ENCODE measurements around the gene CFAP61. TPM values are rescaled to one million over a fixed set of nuclear protein-coding genes. Genes with fewer than 3 reads are reported as not detected.

CFAP61 gene
- total RNA-seq, 1 experiment from 2014 or later = 0.61 TPM

DNA sequence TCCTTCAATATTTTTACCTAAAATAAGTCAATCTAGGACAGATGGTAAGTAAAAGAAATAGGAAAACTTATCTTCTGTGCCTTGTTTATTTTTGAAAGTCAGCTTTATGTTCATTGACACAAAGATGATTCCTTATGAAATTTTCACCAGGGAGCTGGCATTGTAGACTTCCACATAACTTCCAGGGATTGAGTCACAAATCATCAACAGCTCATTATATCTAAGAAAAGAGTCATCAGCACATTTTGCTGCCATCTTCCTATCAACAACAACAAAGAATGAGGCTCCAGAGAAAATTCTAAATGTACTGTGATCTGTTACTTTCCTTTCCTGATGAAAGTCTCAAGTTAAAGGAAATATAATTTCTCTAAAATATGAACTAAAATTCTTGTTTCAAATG, 48.5 kb downstream of the CFAP61 start:
- H3K27ac Mint-ChIP-seq = no peak overlapping the region
- CTCF ChIA-PET = interaction anchor here (0.7 kb wide), 1 partner anchor 719 kb away, joined by 3 read pairs; no protein-coding TSS in a partner anchor
- POLR2A ChIA-PET = no interaction called here

DNA sequence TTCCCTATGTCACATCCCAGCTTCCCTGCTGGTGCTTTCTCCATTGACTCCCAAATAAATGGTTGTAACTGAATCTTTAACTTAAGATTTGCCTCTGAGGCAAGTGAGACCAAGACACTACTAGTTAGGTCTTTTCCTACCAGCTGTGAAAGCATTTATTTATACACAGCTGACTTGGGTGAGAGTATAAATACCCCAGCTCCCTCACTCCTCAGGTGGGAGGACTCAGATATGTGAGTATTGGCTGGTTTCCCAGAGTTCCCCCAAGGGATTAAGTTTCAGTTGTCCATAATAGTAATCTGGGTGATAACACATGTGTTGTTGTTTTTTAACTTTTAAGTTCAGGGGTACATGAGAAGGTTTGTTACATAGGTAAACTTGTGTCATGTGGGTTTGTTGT, 49.8 kb downstream of the CFAP61 start:
- DNase-seq (ENCODE audit: low spot score) (no peak), ATAC-seq (no peak)
- POLR2A ChIA-PET = no interaction called here
- CTCF ChIA-PET = interaction anchor here (1.0 to 1.5 kb wide), 2 partner anchors 85 to 492 kb away, joined by 4 to 6 read pairs; no protein-coding TSS in a partner anchor
- peaks cover 12% of the 10 kb centered on the region for H3K4me1 Mint-ChIP-seq
- no peak overlapping the region for H3K27ac Mint-ChIP-seq
- H3K27me3 Mint-ChIP-seq (ENCODE audit: low read depth) = no peaks in the 10 kb centered on the region; the same call in 1 of the 2 replicates
- H3K4me3 Mint-ChIP-seq = no peak overlapping the region
- no peaks in the 10 kb centered on the region for H3K36me3 Mint-ChIP-seq
- no peaks in the 10 kb centered on the region for H3K9me3 Mint-ChIP-seq
- TF ChIP-seq, protein P1, sequence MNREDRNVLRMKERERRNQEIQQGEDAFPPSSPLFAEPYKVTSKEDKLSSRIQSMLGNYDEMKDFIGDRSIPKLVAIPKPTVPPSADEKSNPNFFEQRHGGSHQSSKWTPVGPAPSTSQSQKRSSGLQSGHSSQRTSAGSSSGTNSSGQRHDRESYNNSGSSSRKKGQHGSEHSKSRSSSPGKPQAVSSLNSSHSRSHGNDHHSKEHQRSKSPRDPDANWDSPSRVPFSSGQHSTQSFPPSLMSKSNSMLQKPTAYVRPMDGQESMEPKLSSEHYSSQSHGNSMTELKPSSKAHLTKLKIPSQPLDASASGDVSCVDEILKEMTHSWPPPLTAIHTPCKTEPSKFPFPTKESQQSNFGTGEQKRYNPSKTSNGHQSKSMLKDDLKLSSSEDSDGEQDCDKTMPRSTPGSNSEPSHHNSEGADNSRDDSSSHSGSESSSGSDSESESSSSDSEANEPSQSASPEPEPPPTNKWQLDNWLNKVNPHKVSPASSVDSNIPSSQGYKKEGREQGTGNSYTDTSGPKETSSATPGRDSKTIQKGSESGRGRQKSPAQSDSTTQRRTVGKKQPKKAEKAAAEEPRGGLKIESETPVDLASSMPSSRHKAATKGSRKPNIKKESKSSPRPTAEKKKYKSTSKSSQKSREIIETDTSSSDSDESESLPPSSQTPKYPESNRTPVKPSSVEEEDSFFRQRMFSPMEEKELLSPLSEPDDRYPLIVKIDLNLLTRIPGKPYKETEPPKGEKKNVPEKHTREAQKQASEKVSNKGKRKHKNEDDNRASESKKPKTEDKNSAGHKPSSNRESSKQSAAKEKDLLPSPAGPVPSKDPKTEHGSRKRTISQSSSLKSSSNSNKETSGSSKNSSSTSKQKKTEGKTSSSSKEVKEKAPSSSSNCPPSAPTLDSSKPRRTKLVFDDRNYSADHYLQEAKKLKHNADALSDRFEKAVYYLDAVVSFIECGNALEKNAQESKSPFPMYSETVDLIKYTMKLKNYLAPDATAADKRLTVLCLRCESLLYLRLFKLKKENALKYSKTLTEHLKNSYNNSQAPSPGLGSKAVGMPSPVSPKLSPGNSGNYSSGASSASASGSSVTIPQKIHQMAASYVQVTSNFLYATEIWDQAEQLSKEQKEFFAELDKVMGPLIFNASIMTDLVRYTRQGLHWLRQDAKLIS (CRISPR knock-in tag; IDR thresholded peaks at IDR 0.05; ENCODE audit: borderline replicate concordance) = no peak
- TF ChIP-seq, protein P2, sequence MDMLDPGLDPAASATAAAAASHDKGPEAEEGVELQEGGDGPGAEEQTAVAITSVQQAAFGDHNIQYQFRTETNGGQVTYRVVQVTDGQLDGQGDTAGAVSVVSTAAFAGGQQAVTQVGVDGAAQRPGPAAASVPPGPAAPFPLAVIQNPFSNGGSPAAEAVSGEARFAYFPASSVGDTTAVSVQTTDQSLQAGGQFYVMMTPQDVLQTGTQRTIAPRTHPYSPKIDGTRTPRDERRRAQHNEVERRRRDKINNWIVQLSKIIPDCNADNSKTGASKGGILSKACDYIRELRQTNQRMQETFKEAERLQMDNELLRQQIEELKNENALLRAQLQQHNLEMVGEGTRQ (CRISPR knock-in tag; IDR thresholded peaks at IDR 0.05) = no peak

More for the DNA sequence above, 48.5 kb downstream of the CFAP61 start:
- H3K4me3 Mint-ChIP-seq = no peak overlapping the region
- ATAC-seq (no peak), DNase-seq (ENCODE audit: low spot score) (no peak)
- H3K36me3 Mint-ChIP-seq = no peaks in the 10 kb centered on the region
- H3K4me1 Mint-ChIP-seq = no peaks in the 10 kb centered on the region
- TF ChIP-seq, protein P3, sequence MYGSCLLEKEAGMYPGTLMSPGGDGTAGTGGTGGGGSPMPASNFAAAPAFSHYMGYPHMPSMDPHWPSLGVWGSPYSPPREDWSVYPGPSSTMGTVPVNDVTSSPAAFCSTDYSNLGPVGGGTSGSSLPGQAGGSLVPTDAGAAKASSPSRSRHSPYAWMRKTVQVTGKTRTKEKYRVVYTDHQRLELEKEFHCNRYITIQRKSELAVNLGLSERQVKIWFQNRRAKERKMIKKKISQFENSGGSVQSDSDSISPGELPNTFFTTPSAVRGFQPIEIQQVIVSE (CRISPR knock-in tag; IDR thresholded peaks at IDR 0.05; ENCODE audit: borderline replicate concordance) = no peak
- TF ChIP-seq, protein P4, sequence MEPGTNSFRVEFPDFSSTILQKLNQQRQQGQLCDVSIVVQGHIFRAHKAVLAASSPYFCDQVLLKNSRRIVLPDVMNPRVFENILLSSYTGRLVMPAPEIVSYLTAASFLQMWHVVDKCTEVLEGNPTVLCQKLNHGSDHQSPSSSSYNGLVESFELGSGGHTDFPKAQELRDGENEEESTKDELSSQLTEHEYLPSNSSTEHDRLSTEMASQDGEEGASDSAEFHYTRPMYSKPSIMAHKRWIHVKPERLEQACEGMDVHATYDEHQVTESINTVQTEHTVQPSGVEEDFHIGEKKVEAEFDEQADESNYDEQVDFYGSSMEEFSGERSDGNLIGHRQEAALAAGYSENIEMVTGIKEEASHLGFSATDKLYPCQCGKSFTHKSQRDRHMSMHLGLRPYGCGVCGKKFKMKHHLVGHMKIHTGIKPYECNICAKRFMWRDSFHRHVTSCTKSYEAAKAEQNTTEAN (CRISPR knock-in tag; IDR thresholded peaks at IDR 0.05) = no peak
- TF ChIP-seq, protein P5, sequence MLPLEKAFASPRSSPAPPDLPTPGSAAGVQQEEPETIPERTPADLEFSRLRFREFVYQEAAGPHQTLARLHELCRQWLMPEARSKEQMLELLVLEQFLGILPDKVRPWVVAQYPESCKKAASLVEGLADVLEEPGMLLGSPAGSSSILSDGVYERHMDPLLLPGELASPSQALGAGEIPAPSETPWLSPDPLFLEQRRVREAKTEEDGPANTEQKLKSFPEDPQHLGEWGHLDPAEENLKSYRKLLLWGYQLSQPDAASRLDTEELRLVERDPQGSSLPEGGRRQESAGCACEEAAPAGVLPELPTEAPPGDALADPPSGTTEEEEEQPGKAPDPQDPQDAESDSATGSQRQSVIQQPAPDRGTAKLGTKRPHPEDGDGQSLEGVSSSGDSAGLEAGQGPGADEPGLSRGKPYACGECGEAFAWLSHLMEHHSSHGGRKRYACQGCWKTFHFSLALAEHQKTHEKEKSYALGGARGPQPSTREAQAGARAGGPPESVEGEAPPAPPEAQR (CRISPR knock-in tag; IDR thresholded peaks at IDR 0.05) = no peak
- TF ChIP-seq, protein P6, sequence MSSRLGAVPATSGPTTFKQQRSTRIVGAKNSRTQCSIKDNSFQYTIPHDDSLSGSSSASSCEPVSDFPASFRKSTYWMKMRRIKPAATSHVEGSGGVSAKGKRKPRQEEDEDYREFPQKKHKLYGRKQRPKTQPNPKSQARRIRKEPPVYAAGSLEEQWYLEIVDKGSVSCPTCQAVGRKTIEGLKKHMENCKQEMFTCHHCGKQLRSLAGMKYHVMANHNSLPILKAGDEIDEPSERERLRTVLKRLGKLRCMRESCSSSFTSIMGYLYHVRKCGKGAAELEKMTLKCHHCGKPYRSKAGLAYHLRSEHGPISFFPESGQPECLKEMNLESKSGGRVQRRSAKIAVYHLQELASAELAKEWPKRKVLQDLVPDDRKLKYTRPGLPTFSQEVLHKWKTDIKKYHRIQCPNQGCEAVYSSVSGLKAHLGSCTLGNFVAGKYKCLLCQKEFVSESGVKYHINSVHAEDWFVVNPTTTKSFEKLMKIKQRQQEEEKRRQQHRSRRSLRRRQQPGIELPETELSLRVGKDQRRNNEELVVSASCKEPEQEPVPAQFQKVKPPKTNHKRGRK (CRISPR knock-in tag; IDR thresholded peaks at IDR 0.05; ENCODE audit: borderline replicate concordance) = no peak
- TF ChIP-seq ZNF317 (CRISPR knock-in tag; IDR thresholded peaks at IDR 0.05; ENCODE audit: borderline replicate concordance, low read depth) (no peak), CBFB (CRISPR knock-in tag; IDR thresholded peaks at IDR 0.05; ENCODE audit: low read depth) (no peak), RORB (CRISPR knock-in tag; IDR thresholded peaks at IDR 0.05) (no peak), PRRX2 (CRISPR knock-in tag; IDR thresholded peaks at IDR 0.05) (no peak), CREB1 (CRISPR knock-in tag; IDR thresholded peaks at IDR 0.05) (no peak)
- TF ChIP-seq, protein P7, sequence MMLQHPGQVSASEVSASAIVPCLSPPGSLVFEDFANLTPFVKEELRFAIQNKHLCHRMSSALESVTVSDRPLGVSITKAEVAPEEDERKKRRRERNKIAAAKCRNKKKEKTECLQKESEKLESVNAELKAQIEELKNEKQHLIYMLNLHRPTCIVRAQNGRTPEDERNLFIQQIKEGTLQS (CRISPR knock-in tag; conservative IDR thresholded peaks at IDR 0.05) = no peak
- H3K9me3 Mint-ChIP-seq = no peaks in the 10 kb centered on the region
- no peaks in the 10 kb centered on the region; the same call in 1 of the 2 replicates for H3K27me3 Mint-ChIP-seq (ENCODE audit: low read depth)
